GM19351 (cell line): ENCODE results near the gene FNIP1.
"Not testable (repeated sequence)": the region's sequence is repeated elsewhere in the genome, so short reads cannot be mapped to it uniquely, and the experiment has no call there.

Experiments
- ATAC-seq: cut with Tn5 transposase; IDR thresholded peaks from one replicate; pipeline ENCODE4 v1.9.1; 2021; ENCODE audit warnings: mild to moderate bottlenecking, moderate library complexity; ENCODE audit not compliant: unreplicated experiment

The FNIP1 gene

GRCh38 chr5:131787736-131788135 lies 9.1 kb downstream of the FNIP1 start:
- no peak for ATAC-seq

GRCh38 chr5:131786900-131787692 lies 9.7 kb downstream of the FNIP1 start:
- ATAC-seq = no peak

- ATAC-seq = no peak
These were observed 10.8 kb downstream of the FNIP1 start for GRCh38 chr5:131786036-131786435.

- no peak for ATAC-seq
These were observed 12.9 kb downstream of the FNIP1 start for GRCh38 chr5:131783874-131784273.

GRCh38 chr5:131783357-131783756 lies 13.5 kb downstream of the FNIP1 start:
- ATAC-seq = no peak

- no peak for ATAC-seq
These were observed 14.1 kb downstream of the FNIP1 start for GRCh38 chr5:131782717-131783116.

- ATAC-seq = not testable (repeated sequence)
These were observed 18.7 kb downstream of the FNIP1 start for GRCh38 chr5:131778141-131778540.

GRCh38 chr5:131776450-131776849 lies 20.4 kb downstream of the FNIP1 start:
- ATAC-seq = no peak

GRCh38 chr5:131774652-131775367 lies 22.0 kb downstream of the FNIP1 start:
- ATAC-seq = no peak

GRCh38 chr5:131773805-131774204 lies 23.0 kb downstream of the FNIP1 start:
- ATAC-seq = no peak

- ATAC-seq = no peak
These were observed 25.1 kb downstream of the FNIP1 start for GRCh38 chr5:131771692-131772091.

GRCh38 chr5:131769961-131770360 lies 26.9 kb downstream of the FNIP1 start:
- ATAC-seq = no peak

- ATAC-seq = no peak
These were observed 27.5 kb downstream of the FNIP1 start for GRCh38 chr5:131769336-131769735.

GRCh38 chr5:131767891-131768290 lies 28.9 kb downstream of the FNIP1 start:
- ATAC-seq = no peak

- ATAC-seq = no peak
These were observed 30.1 kb downstream of the FNIP1 start for GRCh38 chr5:131766689-131767088.

- no peak for ATAC-seq
These were observed 31.6 kb downstream of the FNIP1 start for GRCh38 chr5:131765261-131765660.

GRCh38 chr5:131763968-131764367 lies 32.8 kb downstream of the FNIP1 start:
- ATAC-seq = no peak

GRCh38 chr5:131760793-131761192 lies 36.0 kb downstream of the FNIP1 start:
- ATAC-seq = no peak

GRCh38 chr5:131759704-131760103 lies 37.1 kb downstream of the FNIP1 start:
- no peak for ATAC-seq

GRCh38 chr5:131758520-131758900 lies 38.3 kb downstream of the FNIP1 start:
- peak; percentile 37 for ATAC-seq

GRCh38 chr5:131757830-131758519 lies 38.8 kb downstream of the FNIP1 start:
- peak; percentile 65 for ATAC-seq

- no peak for ATAC-seq
These were observed 39.9 kb downstream of the FNIP1 start for GRCh38 chr5:131756942-131757341.
